Stimulated activated CD8-positive, alpha-beta memory T cell treated with anti-CD3 and anti-CD28 coated beads, Interleukin-4, amount 100 ng/mL, for 24 hours (primary cell): ENCODE results near the gene ADARB2.

ENCODE experiments used
- DNase-seq: peaks from one replicate; pipeline ENCODE4 v3.0.0-alpha.2; 2020; ENCODE audit warnings: low read depth

The ADARB2 gene

GRCh38 chr10:1495915-1496517 is 241.3 kb downstream of the ADARB2 start:
- no peak for DNase-seq

- no peak for DNase-seq
These were observed 244.7 kb downstream of the ADARB2 start for GRCh38 chr10:1492641-1493040.

- DNase-seq: no peak
These were observed 245.4 kb downstream of the ADARB2 start for GRCh38 chr10:1491901-1492300.

GRCh38 chr10:1489801-1490200 is 247.5 kb downstream of the ADARB2 start:
- no peak for DNase-seq

- DNase-seq: no peak
These were observed 248.3 kb downstream of the ADARB2 start for GRCh38 chr10:1488970-1489548.

- no peak for DNase-seq
These were observed 250.3 kb downstream of the ADARB2 start for GRCh38 chr10:1486841-1487687.

- DNase-seq: no peak
These were observed 252.0 kb downstream of the ADARB2 start for GRCh38 chr10:1485357-1485756.

GRCh38 chr10:1483826-1484225 is 253.5 kb downstream of the ADARB2 start:
- no peak for DNase-seq

GRCh38 chr10:1483246-1483645 is 254.1 kb downstream of the ADARB2 start:
- no peak for DNase-seq

- DNase-seq: no peak
These were observed 259.7 kb downstream of the ADARB2 start for GRCh38 chr10:1477578-1477977.

GRCh38 chr10:1476455-1476803 is 260.9 kb downstream of the ADARB2 start:
- no peak for DNase-seq

- DNase-seq: no peak
These were observed 261.4 kb downstream of the ADARB2 start for GRCh38 chr10:1475771-1476454.

- no peak for DNase-seq
These were observed 262.2 kb downstream of the ADARB2 start for GRCh38 chr10:1475098-1475591.

GRCh38 chr10:1474376-1475097 is 262.8 kb downstream of the ADARB2 start:
- no peak for DNase-seq

GRCh38 chr10:1473874-1474273 is 263.5 kb downstream of the ADARB2 start:
- DNase-seq: no peak

- no peak for DNase-seq
These were observed 265.0 kb downstream of the ADARB2 start for GRCh38 chr10:1472178-1472958.

GRCh38 chr10:1468811-1469210 is 268.5 kb downstream of the ADARB2 start:
- DNase-seq: no peak

- no peak for DNase-seq
These were observed 269.8 kb downstream of the ADARB2 start for GRCh38 chr10:1467334-1468076.

- DNase-seq: no peak
These were observed 271.1 kb downstream of the ADARB2 start for GRCh38 chr10:1465993-1466764.
